Osteocyte (in vitro differentiated cells): ENCODE data around the gene C4BPB. TPM values are rescaled to one million over a fixed set of nuclear protein-coding genes. Genes with fewer than 3 reads are reported as not detected.

ENCODE experiments used
- DNase-seq: peaks from one replicate; pipeline ENCODE4 v3.0.0; 2021; ENCODE audit warnings: mixed read lengths; ENCODE audit not compliant: unreplicated experiment; ENCODE audit errors: extremely low spot score
- H3K27ac Mint-ChIP-seq: one replicate; pipeline ENCODE4 v1.8.0; 2021; ENCODE audit warnings: mild to moderate bottlenecking, mixed read lengths; ENCODE audit not compliant: unreplicated experiment
- H3K27me3 Mint-ChIP-seq: one replicate; pipeline ENCODE4 v1.8.0; 2021; ENCODE audit warnings: mixed read lengths; ENCODE audit not compliant: unreplicated experiment
- H3K36me3 Mint-ChIP-seq: one replicate; pipeline ENCODE4 v1.8.0; 2021; ENCODE audit warnings: mixed read lengths; ENCODE audit not compliant: unreplicated experiment
- H3K4me1 Mint-ChIP-seq: one replicate; pipeline ENCODE4 v1.8.0; 2021; ENCODE audit warnings: mixed read lengths; ENCODE audit not compliant: unreplicated experiment
- H3K4me3 Mint-ChIP-seq: one replicate; pipeline ENCODE4 v1.8.0; 2021; ENCODE audit warnings: mild to moderate bottlenecking, moderate library complexity, mixed read lengths; ENCODE audit not compliant: unreplicated experiment
- H3K9me3 Mint-ChIP-seq: one replicate; pipeline ENCODE4 v1.8.0; 2021; ENCODE audit warnings: mixed read lengths; ENCODE audit not compliant: unreplicated experiment
- total RNA-seq: library from RNA; stranded (reverse); gene quantifications from 2 replicates; pipeline ENCODE4 v1.2.1, GENCODE V29; 2021
- TF ChIP-seq, protein P1 (sequence below): fragments of 200-600 bp; sonication (generic); IDR thresholded peaks from 2 replicates; pipeline ENCODE4 v1.5.0; 2021; ENCODE audit warnings: antibody characterized with exemption, mild to moderate bottlenecking, moderate library complexity

Gene C4BPB
- total RNA-seq, 1 donor from 2014 or later = not detected

- Mint-ChIP-seq H3K36me3 (no peaks in the 10 kb centered on the region), H3K9me3 (peaks cover 16% of the 10 kb centered on the region), H3K27me3 (no peaks in the 10 kb centered on the region), H3K4me3 (no peak overlapping the region), H3K27ac (no peak overlapping the region), H3K4me1 (no peaks in the 10 kb centered on the region)
- TF ChIP-seq, protein P1, sequence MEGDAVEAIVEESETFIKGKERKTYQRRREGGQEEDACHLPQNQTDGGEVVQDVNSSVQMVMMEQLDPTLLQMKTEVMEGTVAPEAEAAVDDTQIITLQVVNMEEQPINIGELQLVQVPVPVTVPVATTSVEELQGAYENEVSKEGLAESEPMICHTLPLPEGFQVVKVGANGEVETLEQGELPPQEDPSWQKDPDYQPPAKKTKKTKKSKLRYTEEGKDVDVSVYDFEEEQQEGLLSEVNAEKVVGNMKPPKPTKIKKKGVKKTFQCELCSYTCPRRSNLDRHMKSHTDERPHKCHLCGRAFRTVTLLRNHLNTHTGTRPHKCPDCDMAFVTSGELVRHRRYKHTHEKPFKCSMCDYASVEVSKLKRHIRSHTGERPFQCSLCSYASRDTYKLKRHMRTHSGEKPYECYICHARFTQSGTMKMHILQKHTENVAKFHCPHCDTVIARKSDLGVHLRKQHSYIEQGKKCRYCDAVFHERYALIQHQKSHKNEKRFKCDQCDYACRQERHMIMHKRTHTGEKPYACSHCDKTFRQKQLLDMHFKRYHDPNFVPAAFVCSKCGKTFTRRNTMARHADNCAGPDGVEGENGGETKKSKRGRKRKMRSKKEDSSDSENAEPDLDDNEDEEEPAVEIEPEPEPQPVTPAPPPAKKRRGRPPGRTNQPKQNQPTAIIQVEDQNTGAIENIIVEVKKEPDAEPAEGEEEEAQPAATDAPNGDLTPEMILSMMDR = no peak
- no peak for DNase-seq
Observed at GRCh38 chr1:207134581-207134980, 45.9 kb downstream of the C4BPB start.

DNA sequence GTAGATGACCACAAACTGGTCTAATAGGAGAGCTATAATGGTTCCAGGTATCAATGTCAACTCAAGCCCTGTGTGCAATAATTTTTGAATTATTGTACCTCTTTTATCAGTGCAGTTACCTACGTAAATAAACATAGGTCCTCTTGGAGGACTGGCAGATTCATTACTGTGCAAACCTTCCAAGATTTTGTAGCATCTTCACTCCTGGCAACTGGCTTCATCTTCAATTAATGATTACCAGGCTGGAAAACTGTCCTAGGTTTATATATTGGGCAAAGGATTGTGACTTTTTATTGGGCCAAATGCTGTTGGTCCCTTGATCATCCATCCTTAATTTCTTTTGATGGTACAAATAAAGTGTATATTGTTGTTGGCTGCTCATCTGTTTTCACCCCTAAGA lies 51.0 kb downstream of the C4BPB start:
- Mint-ChIP-seq H3K27ac (no peak overlapping the region), H3K9me3 (peaks cover 11% of the 10 kb centered on the region), H3K36me3 (no peaks in the 10 kb centered on the region), H3K4me3 (no peak overlapping the region), H3K4me1 (no peaks in the 10 kb centered on the region), H3K27me3 (no peaks in the 10 kb centered on the region)
- TF ChIP-seq, protein P1 = no peak
- DNase-seq = no peak

GRCh38 chr1:207140536-207140935 lies 51.9 kb downstream of the C4BPB start:
- Mint-ChIP-seq H3K27ac (no peak overlapping the region), H3K9me3 (peaks cover 11% of the 10 kb centered on the region), H3K4me3 (no peak overlapping the region), H3K4me1 (no peaks in the 10 kb centered on the region), H3K27me3 (no peaks in the 10 kb centered on the region), H3K36me3 (no peaks in the 10 kb centered on the region)
- no peak for DNase-seq
- TF ChIP-seq, protein P1 = no peak

DNA sequence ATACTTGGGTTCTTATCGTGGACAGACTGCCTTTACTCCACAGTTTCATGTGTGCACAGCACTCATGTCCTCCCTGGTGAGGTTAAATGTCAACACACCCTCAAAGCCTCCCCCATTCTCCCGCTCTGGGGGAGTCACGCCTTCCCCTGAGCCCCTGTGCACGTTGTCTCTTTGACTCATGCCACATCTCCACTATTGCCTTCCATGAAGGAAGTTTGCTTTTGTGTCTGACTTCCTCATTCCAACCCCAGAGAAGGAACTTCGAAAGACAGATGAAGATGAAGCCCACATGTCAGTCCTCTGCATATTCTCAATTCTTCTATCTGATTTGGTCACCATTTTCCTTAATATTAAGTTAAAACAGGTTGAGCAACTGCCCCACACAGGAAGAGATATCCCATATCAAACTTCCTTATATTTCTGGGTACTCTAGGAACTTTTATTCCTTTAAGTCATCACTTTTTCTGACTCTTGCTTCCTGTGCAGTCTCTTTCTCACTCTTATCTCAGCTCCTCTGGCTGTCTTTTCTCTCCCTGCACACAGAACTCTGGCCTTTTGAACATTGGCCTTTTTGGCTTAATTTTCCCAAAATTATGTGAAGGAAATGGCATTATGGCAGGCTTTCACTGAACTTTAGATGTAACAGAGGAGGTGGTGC lies 56.9 kb downstream of the C4BPB start:
- H3K36me3 Mint-ChIP-seq = no peaks in the 10 kb centered on the region
- DNase-seq = no peak
- no peaks in the 10 kb centered on the region for H3K9me3 Mint-ChIP-seq
- TF ChIP-seq, protein P1 = no peak
- no peaks in the 10 kb centered on the region for H3K27me3 Mint-ChIP-seq
- H3K27ac Mint-ChIP-seq = no peak overlapping the region
- H3K4me3 Mint-ChIP-seq = no peak overlapping the region
- H3K4me1 Mint-ChIP-seq = no peaks in the 10 kb centered on the region

Other genes with a start within 250 kb of the C4BPB start
- not detected in 2 replicates for gene IL20, start 223.2 kb upstream of the C4BPB start, total RNA-seq
- gene IL24, start 191.4 kb upstream of the C4BPB start, total RNA-seq = not detected in 2 replicates
- not detected in 2 replicates for gene FCMR, start 166.9 kb upstream of the C4BPB start, total RNA-seq
- not detected in 2 replicates for gene PIGR, start 142.4 kb upstream of the C4BPB start, total RNA-seq
- gene FCAMR, start 118.4 kb upstream of the C4BPB start, total RNA-seq = not detected in 2 replicates
- not detected in 2 replicates for gene C1orf116, start 56.1 kb upstream of the C4BPB start, total RNA-seq
- gene YOD1, start 37.7 kb upstream of the C4BPB start, total RNA-seq = 4.6 and 4.8 TPM in 2 replicates
- gene PFKFB2, start 35.6 kb upstream of the C4BPB start, total RNA-seq = 15.8 TPM in 2 replicates
- not detected in 2 replicates for gene C4BPA, start 15.4 kb downstream of the C4BPB start, total RNA-seq
- gene CD55, start 232.8 kb downstream of the C4BPB start, total RNA-seq = 2.7 and 3.3 TPM in 2 replicates